Measurements from ENCODE around the gene MORN1. TPM values are rescaled to one million over a fixed set of nuclear protein-coding genes. Genes with fewer than 3 reads are reported as not detected.

MORN1 gene
- total RNA-seq, 1 donor from 2014 or later, result 10.8 TPM

GRCh38 chr1:2300851-2301606 is 90.3 kb downstream of the MORN1 start:
- Mint-ChIP-seq H3K9me3 (ENCODE audit: unreplicated experiment) (peaks cover 21% of the 10 kb centered on the region), H3K36me3 (ENCODE audit: unreplicated experiment) (no peaks in the 10 kb centered on the region), H3K4me1 (ENCODE audit: low read depth, unreplicated experiment) (peaks cover 11% of the 10 kb centered on the region), H3K27ac (ENCODE audit: unreplicated experiment) (peak overlapping the region; percentile 66), H3K27me3 (ENCODE audit: unreplicated experiment) (peaks cover 15% of the 10 kb centered on the region), H3K4me3 (ENCODE audit: unreplicated experiment) (peak overlapping the region; percentile 11)
- no peak for TF ChIP-seq CTCF (IDR thresholded peaks at IDR 0.05; ENCODE audit: partially characterized antibody, unreplicated experiment)
- DNase-seq, result peak; percentile 59

DNA sequence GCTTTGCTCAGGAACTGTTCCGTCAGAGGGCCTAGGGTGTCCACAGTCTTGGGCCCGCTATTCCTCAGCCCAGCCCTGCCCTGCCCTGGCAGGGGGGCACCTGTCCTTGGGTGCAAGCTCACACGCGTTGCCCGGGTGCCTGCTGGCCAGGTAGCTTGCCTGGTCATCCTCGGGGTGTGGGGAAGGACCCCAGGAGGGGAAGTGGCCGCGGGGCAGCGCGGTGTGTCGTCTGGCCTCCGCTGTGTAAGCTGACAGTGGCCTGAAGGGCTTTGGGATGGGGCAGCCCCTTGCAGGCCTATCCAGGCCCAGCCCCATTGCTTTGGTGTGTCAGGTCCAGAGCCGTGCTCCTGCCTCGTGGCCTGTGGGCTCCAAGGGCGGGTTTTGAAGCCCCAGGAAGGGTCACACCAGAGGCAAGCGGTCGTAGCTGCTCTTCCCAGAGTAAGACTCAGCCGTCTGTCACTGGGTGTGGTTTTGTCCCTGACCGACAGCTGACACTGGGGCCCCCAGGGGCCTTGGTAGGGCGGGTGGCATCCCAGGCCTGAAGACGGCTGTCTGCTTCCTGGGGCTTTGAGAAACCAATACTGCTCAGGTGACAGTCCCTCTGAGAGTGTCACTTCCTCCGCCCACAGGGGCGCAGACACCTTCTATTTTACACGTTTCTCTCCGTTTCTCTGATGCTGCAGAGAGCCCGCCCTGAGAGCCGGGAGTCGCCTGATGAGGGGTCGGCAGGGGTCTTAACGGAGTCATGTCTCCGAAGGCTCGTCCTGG is 91.2 kb downstream of the MORN1 start:
- H3K9me3 Mint-ChIP-seq (ENCODE audit: unreplicated experiment), result peaks cover 25% of the 10 kb centered on the region
- peaks cover 13% of the 10 kb centered on the region for H3K4me1 Mint-ChIP-seq (ENCODE audit: low read depth, unreplicated experiment)
- H3K36me3 Mint-ChIP-seq (ENCODE audit: unreplicated experiment), result no peaks in the 10 kb centered on the region
- DNase-seq, result peak; percentile 60
- peak overlapping the region; percentile 89 for H3K27ac Mint-ChIP-seq (ENCODE audit: unreplicated experiment)
- H3K4me3 Mint-ChIP-seq (ENCODE audit: unreplicated experiment), result no peak overlapping the region
- no peak for TF ChIP-seq CTCF (IDR thresholded peaks at IDR 0.05; ENCODE audit: partially characterized antibody, unreplicated experiment)
- H3K27me3 Mint-ChIP-seq (ENCODE audit: unreplicated experiment), result peaks cover 14% of the 10 kb centered on the region

- Mint-ChIP-seq H3K27ac (ENCODE audit: unreplicated experiment) (peak overlapping the region; percentile 81), H3K4me1 (ENCODE audit: low read depth, unreplicated experiment) (peaks cover 13% of the 10 kb centered on the region), H3K9me3 (ENCODE audit: unreplicated experiment) (peaks cover 22% of the 10 kb centered on the region), H3K36me3 (ENCODE audit: unreplicated experiment) (no peaks in the 10 kb centered on the region), H3K4me3 (ENCODE audit: unreplicated experiment) (peak overlapping the region; percentile 52), H3K27me3 (ENCODE audit: unreplicated experiment) (peaks cover 14% of the 10 kb centered on the region)
- no peak for TF ChIP-seq CTCF (IDR thresholded peaks at IDR 0.05; ENCODE audit: partially characterized antibody, unreplicated experiment)
- DNase-seq, result no peak
These were observed 92.2 kb downstream of the MORN1 start for GRCh38 chr1:2299131-2299627.

DNA sequence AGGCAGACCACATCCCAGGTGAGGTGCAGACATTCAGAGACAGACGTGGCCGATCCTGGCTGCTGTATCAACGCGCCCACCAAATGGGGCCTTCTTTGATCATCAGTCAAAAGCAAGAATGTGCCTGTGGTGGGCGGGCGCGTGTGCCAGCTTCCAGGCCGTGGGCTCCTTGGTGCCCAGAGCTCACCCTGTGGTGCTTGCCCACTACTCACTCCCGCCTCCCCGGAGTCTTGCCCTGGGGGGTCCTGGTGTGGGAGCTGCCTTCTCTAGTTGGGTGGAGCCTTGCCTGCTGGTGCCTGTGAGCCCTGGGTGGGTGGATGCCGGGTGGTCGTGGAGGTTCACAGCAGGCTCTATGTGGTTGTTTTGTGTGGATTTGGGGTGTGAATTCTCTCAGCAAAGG is 92.7 kb downstream of the MORN1 start:
- H3K4me3 Mint-ChIP-seq (ENCODE audit: unreplicated experiment), result peak overlapping the region; percentile 52
- no peaks in the 10 kb centered on the region for H3K36me3 Mint-ChIP-seq (ENCODE audit: unreplicated experiment)

More for the DNA sequence above, 92.7 kb downstream of the MORN1 start:
- no peak for DNase-seq
- Mint-ChIP-seq H3K9me3 (ENCODE audit: unreplicated experiment) (peaks cover 24% of the 10 kb centered on the region), H3K27me3 (ENCODE audit: unreplicated experiment) (peaks cover 16% of the 10 kb centered on the region), H3K27ac (ENCODE audit: unreplicated experiment) (peak overlapping the region; percentile 70), H3K4me1 (ENCODE audit: low read depth, unreplicated experiment) (peaks cover 17% of the 10 kb centered on the region)
- TF ChIP-seq CTCF (IDR thresholded peaks at IDR 0.05; ENCODE audit: partially characterized antibody, unreplicated experiment), result no peak
